Measurements from ENCODE around the gene AP4B1.
"Not testable (repeated sequence)": the region's sequence is repeated elsewhere in the genome, so short reads cannot be mapped to it uniquely, and the experiment has no call there.

Gene AP4B1

GRCh38 chr1:113855630-113856400 is 48.8 kb downstream of the AP4B1 start:
- no peak for DNase-seq

GRCh38 chr1:113854234-113854633 is 50.4 kb downstream of the AP4B1 start:
- DNase-seq, result no peak

GRCh38 chr1:113852694-113853093 is 51.9 kb downstream of the AP4B1 start:
- DNase-seq, result not testable (repeated sequence)

GRCh38 chr1:113850127-113850796 is 54.3 kb downstream of the AP4B1 start:
- DNase-seq, result no peak

GRCh38 chr1:113849072-113849471 is 55.5 kb downstream of the AP4B1 start:
- no peak for DNase-seq

- DNase-seq, result no peak
Observed at GRCh38 chr1:113846391-113847035, 58.1 kb downstream of the AP4B1 start.
